ENCODE data around the gene KANK4. TPM values are rescaled to one million over a fixed set of nuclear protein-coding genes. Genes with fewer than 3 reads are reported as not detected.

The KANK4 gene
- total RNA-seq, 4 donors from 2014 or later: 0.54 to 0.59 (median 0.56) TPM; not detected in 1

GRCh38 chr1:62337706-62338631 is 18.7 kb upstream of the KANK4 start:
- peak overlapping the region; percentile 5 to 9 (median 7) for H3K27ac ChIP-seq

DNA sequence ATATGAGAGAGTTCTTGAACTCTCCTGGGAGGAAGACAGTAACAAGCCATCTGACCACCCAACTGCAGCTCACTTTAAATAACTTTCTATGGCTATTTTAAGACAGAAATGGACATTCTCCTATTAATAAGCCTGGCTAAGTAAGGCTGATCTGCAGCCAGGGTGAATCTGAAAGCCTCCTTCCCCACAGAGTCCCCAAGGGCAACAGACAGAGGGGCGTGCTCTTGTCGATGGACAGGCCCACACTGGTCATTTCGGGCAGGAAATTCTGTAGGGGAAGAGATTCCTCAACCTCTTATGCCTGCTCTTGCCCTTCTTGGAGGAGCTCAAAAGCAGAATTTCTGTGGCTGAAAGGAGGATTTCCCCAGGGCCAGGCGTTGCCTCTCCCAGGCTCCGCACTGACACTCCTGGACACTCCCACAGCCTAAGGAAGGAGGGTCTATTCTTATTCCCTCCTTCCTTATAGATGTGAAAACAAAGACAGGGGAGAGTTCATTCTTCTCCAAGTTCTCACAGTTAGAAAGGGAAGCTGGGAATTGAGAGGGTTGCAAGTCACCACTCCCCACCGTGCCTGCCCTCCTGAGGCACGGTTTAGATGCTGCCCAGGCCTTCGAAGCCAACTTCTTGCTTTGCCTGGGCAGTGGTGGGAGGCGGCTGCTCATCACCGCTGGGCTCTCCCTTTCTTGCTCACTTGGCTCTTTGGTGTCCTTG is 17.9 kb upstream of the KANK4 start:
- no peak for TF ChIP-seq CTCF (IDR thresholded peaks at IDR 0.05)
- no peak for TF ChIP-seq POLR2A (IDR thresholded peaks at IDR 0.05)
- H3K4me3 ChIP-seq (replicated peaks in 1 of 3): no peak overlapping the region
- H3K9me3 ChIP-seq: no peaks in the 10 kb centered on the region
- H3K27ac ChIP-seq: peak overlapping the region in 2 of 3 donors; percentile 7 to 9
- no peaks in the 10 kb centered on the region for H3K36me3 ChIP-seq
- intact Hi-C loops (cut with DNase I): no loop called here
- no peaks in the 10 kb centered on the region for H3K27me3 ChIP-seq
- peaks cover 0 to 13% of the 10 kb centered on the region in 2 donors for H3K4me1 ChIP-seq
- WGBS, 2 donors: 45 to 66% methylated on average over 10 of the region's 10 CpGs
- DNase-seq: no peak

More at GRCh38 chr1:62337706-62338631, 18.7 kb upstream of the KANK4 start:
- Histone ChIP-seq H3K9me3 (no peaks in the 10 kb centered on the region), H3K36me3 (no peaks in the 10 kb centered on the region), H3K4me1 (peaks cover 0 to 13% of the 10 kb centered on the region in 2 donors), H3K4me3 (replicated peaks in 1 of 3) (no peak overlapping the region), H3K27me3 (no peaks in the 10 kb centered on the region)
- TF ChIP-seq CTCF (IDR thresholded peaks at IDR 0.05) (no peak), POLR2A (IDR thresholded peaks at IDR 0.05) (no peak)
- WGBS, 2 donors: 65 to 72% methylated on average over 21 of the region's 21 CpGs
- intact Hi-C loops (cut with DNase I): no loop called here
- no peak for DNase-seq

GRCh38 chr1:62336638-62336994 is 17.4 kb upstream of the KANK4 start:
- H3K27ac ChIP-seq: no peak overlapping the region
- no peaks in the 10 kb centered on the region for H3K27me3 ChIP-seq
- TF ChIP-seq POLR2A (IDR thresholded peaks at IDR 0.05): no peak
- no peak for TF ChIP-seq CTCF (IDR thresholded peaks at IDR 0.05)
- peaks cover 0 to 13% of the 10 kb centered on the region in 2 donors for H3K4me1 ChIP-seq
- no peaks in the 10 kb centered on the region for H3K36me3 ChIP-seq
- intact Hi-C loops (cut with DNase I): no loop called here
- DNase-seq: no peak
- no peaks in the 10 kb centered on the region for H3K9me3 ChIP-seq
- WGBS, 2 donors: 27 to 35% methylated on average over 7 to 8 of the region's 8 CpGs
- no peak overlapping the region for H3K4me3 ChIP-seq (replicated peaks in 1 of 3)

DNA sequence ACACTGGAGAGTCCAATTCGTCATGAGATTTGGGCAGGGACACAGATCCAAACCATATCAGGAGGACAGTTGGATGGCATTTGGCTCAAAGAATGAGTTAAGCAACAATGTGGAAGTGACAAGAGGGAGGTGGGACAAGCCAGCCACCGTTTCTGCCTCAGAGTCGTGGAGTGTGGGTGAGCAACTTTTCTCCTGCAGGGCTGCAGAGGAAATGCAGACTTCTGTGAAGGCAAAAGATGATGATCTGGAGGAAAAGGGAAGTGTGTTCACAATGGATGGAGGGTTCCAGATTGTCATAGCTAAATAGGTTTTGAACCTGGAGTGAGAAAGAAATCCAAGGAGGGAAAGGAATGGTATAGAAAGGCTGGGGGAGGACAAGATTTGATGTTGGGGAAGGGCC is 16.4 kb upstream of the KANK4 start:
- Histone ChIP-seq H3K27me3 (no peaks in the 10 kb centered on the region), H3K9me3 (no peaks in the 10 kb centered on the region), H3K4me1 (peaks cover 0 to 13% of the 10 kb centered on the region in 2 donors), H3K4me3 (replicated peaks in 1 of 3) (no peak overlapping the region), H3K27ac (no peak overlapping the region), H3K36me3 (no peaks in the 10 kb centered on the region)
- TF ChIP-seq POLR2A (IDR thresholded peaks at IDR 0.05) (no peak), CTCF (IDR thresholded peaks at IDR 0.05) (no peak)
- intact Hi-C loops (cut with DNase I): no loop called here
- DNase-seq: no peak
- WGBS, 2 donors: 46 to 51% methylated on average over 3 of the region's 3 CpGs
